IMR-90 (cell line): ENCODE data around the gene SIPA1L3. TPM values are rescaled to one million over a fixed set of nuclear protein-coding genes. Genes with fewer than 3 reads are reported as not detected.

Experiments used
- ATAC-seq: fragments of 200-7000 bp; cut with Tn5 transposase; 2 replicates; pipeline ENCODE4 v1.9.1; 2020; ENCODE audit warnings: low read depth, mild to moderate bottlenecking, moderate library complexity
- BruUV-seq: library from RNA; stranded (reverse); fragments of 400-500 nt; replicated peaks from 2 replicates; lab custom pipeline; 2021; lab: Mats Ljungman, UMichigan
- CTCF ChIA-PET: fragments of 300-600 bp; formaldehyde crosslinking; extraction: SDS; loops from one replicate; lab custom pipeline; 2021; ENCODE audit warnings: antibody characterized with exemption; lab: Yijun Ruan, JAX
- POLR2A ChIA-PET: fragments of 300-600 bp; sonication (Branson Sonifier 250); formaldehyde crosslinking; loops from one replicate; lab custom pipeline; 2022; ENCODE audit warnings: antibody characterized with exemption; ENCODE audit not compliant: unreplicated experiment; lab: Charles Lee
- DNase-seq: peaks from one replicate; pipeline ENCODE4 v3.0.0; 2013
- H2AFZ ChIP-seq: replicated peaks from 2 replicates; pipeline ENCODE3; 2013; ENCODE audit warnings: low read length, mild to moderate bottlenecking; ENCODE audit not compliant: poor library complexity
- H2AK5ac ChIP-seq: 2 replicates; pipeline ENCODE4 v1.6.1; 2013; ENCODE audit warnings: low read depth, low read length, inconsistent platforms
- H2AK9ac ChIP-seq: replicated peaks from 2 replicates; pipeline ENCODE3; 2013; ENCODE audit warnings: mild to moderate bottlenecking, low read depth, low read length, moderate library complexity; ENCODE audit not compliant: poor library complexity
- H2BK120ac ChIP-seq: 2 replicates; pipeline ENCODE4 v1.6.1; 2013; ENCODE audit warnings: low read depth, low read length, inconsistent platforms
- H2BK15ac ChIP-seq: 3 replicates; pipeline ENCODE4 v1.6.1; 2013; ENCODE audit warnings: low read depth, low read length, inconsistent platforms
- H2BK20ac ChIP-seq: 2 replicates; pipeline ENCODE4 v1.6.1; 2013; ENCODE audit warnings: low read depth, mild to moderate bottlenecking, inconsistent platforms, low read length, moderate library complexity
- H2BK5ac ChIP-seq: 2 replicates; pipeline ENCODE4 v1.6.1; 2013; ENCODE audit warnings: mild to moderate bottlenecking, low read depth, low read length, inconsistent platforms; ENCODE audit not compliant: poor library complexity, severe bottlenecking
- H3K14ac ChIP-seq: replicated peaks from 2 replicates; pipeline ENCODE4 v1.6.1; 2013; ENCODE audit warnings: low read depth, low read length, inconsistent platforms
- H3K18ac ChIP-seq: 2 replicates; pipeline ENCODE4 v1.6.1; 2013; ENCODE audit warnings: low read depth, low read length, control low read depth
- H3K23ac ChIP-seq: 2 replicates; pipeline ENCODE4 v1.6.1; 2013; ENCODE audit warnings: low read depth, low read length, inconsistent platforms
- H3K27ac ChIP-seq: 2 replicates; pipeline ENCODE4 v1.5.1; 2013; ENCODE audit warnings: mild to moderate bottlenecking, control low read depth, low read length; ENCODE audit not compliant: insufficient read depth
- H3K27me3 ChIP-seq: 2 replicates; pipeline ENCODE4 v1.6.1; 2013; ENCODE audit warnings: low read length; ENCODE audit not compliant: control insufficient read depth, insufficient read depth
- H3K36me3 ChIP-seq: 2 replicates; pipeline ENCODE4 v1.6.1; 2013; ENCODE audit warnings: low read length, mixed read lengths; ENCODE audit not compliant: control insufficient read depth, insufficient read depth
- H3K4ac ChIP-seq: 2 replicates; pipeline ENCODE4 v1.6.1; 2013; ENCODE audit warnings: low read depth, low read length, inconsistent platforms
- H3K4me1 ChIP-seq: 2 replicates; pipeline ENCODE4 v1.6.1; 2013; ENCODE audit warnings: low read length, mixed read lengths; ENCODE audit not compliant: control insufficient read depth, insufficient read depth
- H3K4me2 ChIP-seq: 2 replicates; pipeline ENCODE4 v1.6.1; 2013; ENCODE audit warnings: low read depth, mild to moderate bottlenecking, control low read depth, low read length, moderate library complexity
- H3K4me3 ChIP-seq: 2 replicates; pipeline ENCODE4 v1.5.1; 2013; ENCODE audit warnings: low read depth, mild to moderate bottlenecking, control low read depth, low read length, moderate library complexity; ENCODE audit not compliant: insufficient read depth
- H3K56ac ChIP-seq: 2 replicates; pipeline ENCODE4 v1.6.1; 2013; ENCODE audit warnings: low read length, inconsistent platforms; ENCODE audit not compliant: insufficient read depth; ENCODE audit errors: extremely low read depth
- H3K79me1 ChIP-seq, 2 experiments: 2 replicates each; pipeline ENCODE4 v1.6.1; 2013; ENCODE audit warnings: low read length in 2 of 2, inconsistent platforms in 1 of 2, low read depth in 1 of 2
- H3K9ac ChIP-seq: 2 replicates; pipeline ENCODE4 v1.6.1; 2013; ENCODE audit warnings: low read depth, low read length, control low read depth
- H3K9me1 ChIP-seq: 2 replicates; pipeline ENCODE4 v1.6.1; 2013; ENCODE audit warnings: low read length, inconsistent platforms; ENCODE audit not compliant: insufficient read depth
- H3K9me3 ChIP-seq: 2 replicates; pipeline ENCODE4 v1.6.1; 2013; ENCODE audit warnings: low read length; ENCODE audit not compliant: control insufficient read depth, insufficient read depth
- H4K20me1 ChIP-seq: 2 replicates; pipeline ENCODE4 v1.6.1; 2013; ENCODE audit warnings: low read length, inconsistent platforms; ENCODE audit not compliant: insufficient read depth
- H4K5ac ChIP-seq: 2 replicates; pipeline ENCODE4 v1.6.1; 2013; ENCODE audit warnings: mild to moderate bottlenecking, low read depth, low read length, control low read depth
- H4K8ac ChIP-seq, 2 experiments: 2 replicates each; pipeline ENCODE4 v1.6.1; 2013; ENCODE audit warnings: low read depth in 2 of 2, low read length in 2 of 2, control low read depth in 1 of 2, inconsistent platforms in 1 of 2
- H4K91ac ChIP-seq: 2 replicates; pipeline ENCODE4 v1.6.1; 2013; ENCODE audit warnings: low read depth, low read length, inconsistent platforms; ENCODE audit not compliant: insufficient read depth
- BHLHE40 ChIP-seq: fragments of 150-350 bp; IDR thresholded peaks from 2 replicates; pipeline ENCODE4 v1.6.1; 2016; ENCODE audit warnings: mild to moderate bottlenecking, low read depth, low read length
- CEBPB ChIP-seq: IDR thresholded peaks from 2 replicates; pipeline ENCODE4 v1.6.1; 2012; ENCODE audit warnings: low read depth, low read length, improper control_type of control experiment
- CHD1 ChIP-seq: IDR thresholded peaks from 2 replicates; pipeline ENCODE4 v1.6.1; 2012; ENCODE audit warnings: low read depth, low read length, improper control_type of control experiment
- CTCF ChIP-seq: conservative IDR thresholded peaks from 2 replicates; pipeline ENCODE4 v1.5.1; 2012; ENCODE audit warnings: mild to moderate bottlenecking, low read depth, low read length, improper control_type of control experiment
- MAFK ChIP-seq: IDR thresholded peaks from 2 replicates; pipeline ENCODE4 v1.6.1; 2012; ENCODE audit warnings: low read depth, low read length, improper control_type of control experiment
- MAZ ChIP-seq: IDR thresholded peaks from 2 replicates; pipeline ENCODE4 v1.6.1; 2012; ENCODE audit warnings: low read depth, mild to moderate bottlenecking, low read length, improper control_type of control experiment, moderate library complexity, borderline replicate concordance
- MXI1 ChIP-seq: IDR thresholded peaks from 2 replicates; pipeline ENCODE4 v1.6.1; 2012; ENCODE audit warnings: low read depth, mild to moderate bottlenecking, low read length, moderate library complexity, borderline replicate concordance
- NFE2L2 ChIP-seq: fragments of 150-350 bp; IDR thresholded peaks from 2 replicates; pipeline ENCODE4 v1.6.1; 2016; ENCODE audit warnings: low read depth, mild to moderate bottlenecking, low read length
- POLR2A ChIP-seq: IDR thresholded peaks from 2 replicates; pipeline ENCODE4 v1.6.1; 2012; ENCODE audit warnings: mild to moderate bottlenecking, low read depth, low read length
- RAD21 ChIP-seq: IDR thresholded peaks from 2 replicates; pipeline ENCODE4 v1.6.1; 2012; ENCODE audit warnings: low read length, improper control_type of control experiment
- RCOR1 ChIP-seq: IDR thresholded peaks from 2 replicates; pipeline ENCODE4 v1.6.1; 2012; ENCODE audit warnings: mild to moderate bottlenecking, low read length, improper control_type of control experiment; ENCODE audit not compliant: insufficient replicate concordance
- RFX5 ChIP-seq: IDR thresholded peaks from 2 replicates; pipeline ENCODE4 v1.8.0; 2012; ENCODE audit warnings: low read depth, mild to moderate bottlenecking, low read length, moderate library complexity
- SMC3 ChIP-seq: fragments of 150-350 bp; IDR thresholded peaks from 2 replicates; pipeline ENCODE4 v1.6.1; 2016; ENCODE audit warnings: low read depth, mild to moderate bottlenecking, antibody characterized with exemption, low read length, moderate library complexity
- USF2 ChIP-seq: fragments of 150-350 bp; IDR thresholded peaks from 2 replicates; pipeline ENCODE4 v1.6.1; 2017; ENCODE audit warnings: mild to moderate bottlenecking, antibody characterized with exemption, low read length, low read depth
- WGBS, 2 experiments: methylation state at CpG; one replicate each; pipeline versions ENCODE4 v1.1.5 to v1.1.7; 2013; ENCODE audit warnings: missing lambda C conversion rate in 2 of 2; ENCODE audit not compliant: insufficient read length in 1 of 2; ENCODE audit errors: extremely low coverage in 2 of 2; 5-methylcytosine and 5-hydroxymethylcytosine counted together
- dilution Hi-C: fragments of 300-500 bp; cut with HindIII; formaldehyde crosslinking; loops from one replicate; pipeline ENCODE4 v1.14.3; 2018; ENCODE audit warnings: low sequenced_read_pairs; ENCODE audit not compliant: unreplicated experiment
- in situ Hi-C: fragments of 300-500 bp; cut with MboI; formaldehyde crosslinking; loops from 3 replicates; pipeline ENCODE4 v1.14.3; 2019; ENCODE audit warnings: low sequenced_read_pairs, inconsistent platforms, mixed read lengths
- intact Hi-C: fragments of 100-400 bp; cut with micrococcal nuclease; formaldehyde crosslinking; loops from 2 replicates; pipeline ENCODE4 v1.10.0; 2022
- polyA plus RNA-seq, 3 experiments: library from polyadenylated mRNA; depleted of rRNA; stranded (reverse); fragments of >200 nt; gene quantifications; 2 replicates each; pipeline ENCODE4 v1.2.3, GENCODE V29; 2012; ENCODE audit warnings: low replicate concordance in 1 of 3
- total RNA-seq: library from RNA; depleted of rRNA; stranded (reverse); fragments of >200 nt; gene quantifications from 2 replicates; pipeline ENCODE4 v1.2.3, GENCODE V29; 2012

Gene SIPA1L3
- total and polyA plus RNA-seq, 2 of the 4 experiments (the other 2 are of a cell fraction): 4.1 to 9.4 TPM

- TF ChIP-seq MXI1 (no peak), BHLHE40 (no peak), MAFK (no peak), RFX5 (no peak), RCOR1 (no peak)
Observed at GRCh38 chr19:38253788-38254187, 346.8 kb downstream of the SIPA1L3 start (continued).

DNA sequence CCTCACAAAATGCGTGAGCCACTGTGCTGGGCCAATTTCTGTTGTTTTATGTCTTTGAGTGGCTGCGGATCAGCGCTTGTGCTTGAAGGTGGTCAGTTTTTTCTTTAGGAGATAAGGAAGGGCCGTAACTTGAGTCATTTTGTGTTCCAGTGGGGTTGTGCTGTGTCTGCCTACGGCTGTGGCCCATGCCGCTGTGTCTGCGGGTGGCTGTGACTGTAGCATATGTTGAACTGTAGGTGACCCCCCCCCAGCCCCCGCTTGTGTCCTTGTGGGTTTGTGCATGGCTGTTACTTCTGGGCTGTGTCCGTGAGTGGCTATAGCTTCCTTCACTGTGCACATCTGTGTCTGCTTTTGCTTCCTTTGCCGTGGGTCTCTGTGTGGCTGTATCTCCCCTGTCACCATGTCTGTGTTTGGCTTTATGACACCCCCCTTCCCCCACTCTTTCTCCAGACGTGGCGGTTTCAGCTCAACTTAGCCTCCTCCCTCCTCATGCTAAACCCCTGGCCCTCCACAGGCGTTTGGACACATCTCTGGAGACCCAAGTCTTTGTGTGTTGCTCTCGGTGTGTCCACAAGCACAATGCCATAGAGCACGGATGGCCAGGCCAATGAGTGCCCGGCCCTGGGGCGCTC lies 348.5 kb downstream of the SIPA1L3 start:
- H3K14ac ChIP-seq: no peak overlapping the region
- H4K8ac ChIP-seq: no peak overlapping the region
- no peak overlapping the region for H4K5ac ChIP-seq
- H2BK15ac ChIP-seq: no peak overlapping the region
- no peak overlapping the region for H2BK20ac ChIP-seq
- H3K9ac ChIP-seq: no peak overlapping the region
- no peaks in the 10 kb centered on the region for H4K20me1 ChIP-seq
- H3K23ac ChIP-seq: no peak overlapping the region
- H3K4me3 ChIP-seq: no peak overlapping the region
- no TSS peak for BruUV-seq
- H3K27ac ChIP-seq: no peak overlapping the region
- no peaks in the 10 kb centered on the region for H3K79me1 ChIP-seq
- H3K4ac ChIP-seq: peak overlapping the region; percentile 20; the same call in 1 of the 2 replicates
- no peaks in the 10 kb centered on the region for H3K9me3 ChIP-seq
- ATAC-seq: no peak
- no peak for DNase-seq
- H3K27me3 ChIP-seq: no peaks in the 10 kb centered on the region; the same call in 1 of the 2 replicates
- dilution Hi-C loops (no loop called here), in situ Hi-C loops (no loop called here), intact Hi-C loops (no loop called here)
- peak overlapping the region; percentile 24 for H2AK9ac ChIP-seq
- WGBS, 2 experiments: 49% methylated on average over 10 of the region's 17 CpGs; no CpG with 5 or more reads in 1 of the 2 experiments
- H4K91ac ChIP-seq: no peak overlapping the region; the same call in 1 of the 2 replicates
- no peak overlapping the region for H2BK120ac ChIP-seq
- 0 out of 2 replicates have a peak overlapping the region, but pooled peaks have one; percentile 16 for H2AK5ac ChIP-seq
- peak overlapping the region; percentile 88 for H2AFZ ChIP-seq
- no peak overlapping the region for H3K56ac ChIP-seq
- CTCF ChIA-PET: no interaction called here
- H3K4me2 ChIP-seq: no peak overlapping the region; the same call in 1 of the 2 replicates
- no peak overlapping the region for H3K18ac ChIP-seq
- H3K9me1 ChIP-seq: peaks cover 3% of the 10 kb centered on the region; the same call in 1 of the 2 replicates
- no peak overlapping the region for H2BK5ac ChIP-seq
- POLR2A ChIA-PET: interaction anchor here (0.6 kb wide), 1 partner anchor 50 kb away, joined by 3 read pairs; no protein-coding TSS in a partner anchor
- no peaks in the 10 kb centered on the region for H3K36me3 ChIP-seq
- peaks cover 31% of the 10 kb centered on the region for H3K4me1 ChIP-seq
- TF ChIP-seq BHLHE40 (no peak), SMC3 (no peak), RCOR1 (no peak), CHD1 (no peak), MAFK (no peak), POLR2A (no peak), USF2 (no peak), CTCF (no peak), RAD21 (no peak), RFX5 (no peak), CEBPB (no peak), NFE2L2 (no peak), MAZ (no peak)
